DMS114 treated with DMSO at 0.1 percent for 48 hours (cell line): ENCODE data around the gene DNAJC11.
"Not testable (repeated sequence)": the region's sequence is repeated elsewhere in the genome, so short reads cannot be mapped to it uniquely, and the experiment has no call there.

Experiments
- DNase-seq: peaks from one replicate; lab custom pipeline; 2025; ENCODE audit not compliant: unreplicated experiment; lab: John Stamatoyannopoulos, UW

DNAJC11 gene

GRCh38 chr1:6695868-6696267 lies 5.7 kb downstream of the DNAJC11 start:
- no peak for DNase-seq

GRCh38 chr1:6694121-6694713 lies 7.4 kb downstream of the DNAJC11 start:
- DNase-seq: no peak

GRCh38 chr1:6692956-6693355 lies 8.7 kb downstream of the DNAJC11 start:
- DNase-seq: no peak

DNA sequence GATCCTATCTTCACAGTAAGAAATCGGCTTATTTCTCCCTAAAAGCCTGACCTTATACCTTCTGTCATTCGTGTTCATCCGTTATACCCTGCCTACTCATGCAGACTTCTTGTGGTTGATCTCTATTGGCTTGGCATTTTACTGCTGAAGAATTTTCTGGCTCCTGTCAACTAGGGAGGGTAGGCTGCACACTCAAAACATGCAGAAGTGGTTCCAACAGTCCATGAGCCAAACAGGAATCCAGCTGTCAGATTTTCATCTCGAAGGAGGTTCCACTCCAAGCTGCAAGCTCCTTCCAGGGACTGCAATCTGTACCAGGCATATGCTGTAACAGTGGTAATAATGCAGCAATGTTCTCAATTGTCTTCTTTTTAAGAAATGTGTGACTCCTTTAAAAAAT lies 10.1 kb downstream of the DNAJC11 start:
- DNase-seq: no peak

- no peak for DNase-seq
These were observed 11.4 kb downstream of the DNAJC11 start for GRCh38 chr1:6690186-6690585.

GRCh38 chr1:6688757-6689156 lies 12.9 kb downstream of the DNAJC11 start:
- DNase-seq: no peak

DNA sequence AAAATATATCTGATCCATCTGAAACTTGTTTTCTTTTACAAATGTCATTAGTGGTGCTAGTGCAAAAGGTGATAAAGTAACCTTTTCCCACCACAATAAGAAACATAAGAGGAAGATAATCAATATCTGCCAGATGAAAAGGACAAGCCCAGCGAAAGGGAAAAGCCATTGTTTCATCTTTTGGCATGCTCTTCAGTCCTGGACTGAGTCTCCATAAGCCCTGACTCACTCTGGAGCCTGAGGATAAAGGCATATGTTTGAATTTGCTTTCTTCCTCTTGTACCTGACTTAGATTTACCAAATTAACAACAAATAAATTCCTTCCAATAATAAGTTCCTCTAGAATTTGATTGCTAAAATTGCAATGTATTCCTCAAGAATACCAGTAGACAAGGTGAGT lies 13.6 kb downstream of the DNAJC11 start:
- DNase-seq: no peak

DNA sequence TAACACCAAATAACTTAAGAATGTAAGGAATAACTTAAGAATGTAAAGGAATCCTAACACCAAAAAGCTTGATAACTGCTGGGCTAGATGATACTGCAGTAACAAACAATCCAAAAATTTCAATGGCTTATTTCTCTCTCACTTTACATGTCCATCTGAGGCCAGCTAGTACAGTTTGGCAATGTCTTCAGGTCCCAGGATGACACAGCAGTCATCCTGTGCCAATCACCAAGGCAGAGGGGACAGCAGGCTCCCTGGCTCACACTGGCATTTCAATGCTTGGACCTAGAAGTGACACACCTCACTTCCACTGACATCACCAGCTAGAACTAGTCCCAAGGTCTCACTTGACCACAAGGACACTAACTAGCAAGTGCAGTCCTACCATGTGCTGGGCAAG lies 15.3 kb downstream of the DNAJC11 start:
- DNase-seq: no peak

- DNase-seq: no peak
These were observed 16.2 kb downstream of the DNAJC11 start for GRCh38 chr1:6685381-6685780.

DNA sequence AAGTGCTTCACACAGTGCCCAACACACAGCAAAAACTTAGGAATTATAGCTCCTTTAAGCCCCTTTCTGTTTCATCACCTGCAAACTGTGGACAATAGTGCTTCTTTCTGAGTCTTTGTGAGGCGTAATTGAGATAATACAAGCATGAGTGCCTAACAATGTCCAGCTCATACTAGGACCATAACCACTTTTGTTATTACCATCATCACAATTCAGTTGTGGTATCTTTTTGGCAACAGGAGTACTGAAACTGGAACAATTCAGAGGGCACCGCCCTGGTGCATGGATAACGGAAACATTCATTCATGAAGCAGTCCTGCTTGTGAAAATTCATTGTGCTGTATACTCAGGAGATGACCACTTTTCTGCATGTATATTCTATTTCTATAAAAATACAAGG lies 18.2 kb downstream of the DNAJC11 start:
- DNase-seq: no peak

GRCh38 chr1:6675941-6676340 lies 25.7 kb downstream of the DNAJC11 start:
- DNase-seq: no peak

- DNase-seq: no peak
These were observed 26.8 kb downstream of the DNAJC11 start for GRCh38 chr1:6674771-6675170.

- DNase-seq: no peak
These were observed 27.7 kb downstream of the DNAJC11 start for GRCh38 chr1:6673816-6674398.

- no peak for DNase-seq
These were observed 29.1 kb downstream of the DNAJC11 start for GRCh38 chr1:6672558-6672957.

- DNase-seq: no peak
These were observed 33.1 kb downstream of the DNAJC11 start for GRCh38 chr1:6668503-6668902.

DNA sequence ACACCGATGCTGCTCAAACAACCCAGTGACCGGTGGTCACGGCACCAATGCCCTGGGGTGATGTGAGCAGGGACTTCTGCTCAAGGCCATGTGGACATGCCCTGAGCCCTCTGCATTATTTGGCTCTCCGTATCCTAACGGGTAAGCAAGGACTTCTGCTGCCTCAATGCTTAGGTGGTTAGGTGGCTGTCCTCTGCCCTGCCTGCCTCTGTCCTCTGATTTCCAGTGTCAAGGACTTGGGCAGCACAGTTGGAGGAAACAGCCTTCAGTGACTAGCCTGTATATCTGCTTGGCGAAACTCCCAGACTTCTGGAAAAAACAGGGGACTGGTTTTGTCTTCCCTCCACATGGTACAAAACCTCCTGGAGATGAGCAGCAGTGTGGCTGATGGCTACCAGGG lies 34.5 kb downstream of the DNAJC11 start:
- DNase-seq: no peak

DNA sequence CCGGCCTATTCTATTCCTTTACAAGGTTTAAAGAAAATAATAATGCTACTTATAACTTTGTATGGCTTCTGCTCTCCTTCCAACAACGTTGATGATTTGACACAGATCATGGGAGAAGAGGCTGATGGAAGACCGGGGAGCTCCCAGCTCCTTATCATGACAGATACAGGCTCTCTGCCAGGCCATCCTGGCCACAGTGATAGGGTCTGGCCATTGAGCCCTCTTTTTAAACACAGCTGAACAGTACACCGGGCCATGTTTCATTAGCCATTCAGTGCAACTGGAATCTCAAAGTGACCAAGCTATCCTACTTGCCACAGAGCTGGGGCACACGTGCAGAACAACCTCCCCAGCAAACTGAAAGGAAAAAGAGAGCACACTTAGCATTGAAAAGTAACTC lies 34.9 kb downstream of the DNAJC11 start:
- no peak for DNase-seq

- not testable (repeated sequence) for DNase-seq
These were observed 39.1 kb downstream of the DNAJC11 start for GRCh38 chr1:6662468-6662867.

- DNase-seq: no peak
These were observed 41.1 kb downstream of the DNAJC11 start for GRCh38 chr1:6660415-6661049.

- DNase-seq: no peak
These were observed 43.1 kb downstream of the DNAJC11 start for GRCh38 chr1:6658359-6659060.

GRCh38 chr1:6657138-6657537 lies 44.5 kb downstream of the DNAJC11 start:
- DNase-seq: no peak
